Lung (tissue), 12 donors: ENCODE measurements around the gene ZKSCAN8. TPM values are rescaled to one million over a fixed set of nuclear protein-coding genes. Genes with fewer than 3 reads are reported as not detected.

Experiments used
- ATAC-seq: fragments of 200-7000 bp; cut with Tn5 transposase; one replicate; pipeline ENCODE4 v1.9.1; 2020; ENCODE audit warnings: moderate number of reproducible peaks; ENCODE audit not compliant: insufficient read depth, low FRiP score
- DNase-seq, 3 donors: peaks; one replicate each; pipeline ENCODE4 v3.0.0-alpha.2; 2013 to 2017
- H3K27ac ChIP-seq, 2 donors: one replicate each; pipeline ENCODE4 v1.5.1; 2013; ENCODE audit warnings: mild to moderate bottlenecking in 2 of 2, moderate library complexity in 2 of 2, control low read depth in 1 of 2, inconsistent platforms in 1 of 2, low read depth in 1 of 2, low read length in 1 of 2
- H3K27me3 ChIP-seq, 3 donors: one replicate each; pipeline ENCODE4 v1.5.1; 2013; ENCODE audit warnings: low read length in 2 of 3; ENCODE audit not compliant: control insufficient read depth in 3 of 3, insufficient read depth in 3 of 3
- H3K36me3 ChIP-seq, 4 donors: one replicate each; pipeline ENCODE4 v1.5.1; 2013; ENCODE audit warnings: low read length in 4 of 4, mild to moderate bottlenecking in 1 of 4, moderate library complexity in 1 of 4; ENCODE audit not compliant: control insufficient read depth in 4 of 4, insufficient read depth in 4 of 4
- H3K4me1 ChIP-seq, 5 donors: one replicate each; pipeline ENCODE4 v1.5.1; 2013; ENCODE audit warnings: low read length in 5 of 5, mild to moderate bottlenecking in 2 of 5, moderate library complexity in 1 of 5; ENCODE audit not compliant: control insufficient read depth in 5 of 5, insufficient read depth in 5 of 5
- H3K4me3 ChIP-seq: one replicate; pipeline ENCODE4 v1.5.1; 2013; ENCODE audit warnings: mild to moderate bottlenecking, control low read depth, moderate library complexity
- H3K9ac ChIP-seq, 2 donors: one replicate each; pipeline ENCODE4 v1.5.1; 2013; ENCODE audit warnings: low read length in 2 of 2, control low read depth in 1 of 2; ENCODE audit not compliant: insufficient read depth in 1 of 2
- H3K9me3 ChIP-seq, 4 donors: one replicate each; pipeline ENCODE4 v1.5.1; 2013; ENCODE audit warnings: low read length in 3 of 4, mild to moderate bottlenecking in 1 of 4, moderate library complexity in 1 of 4; ENCODE audit not compliant: control insufficient read depth in 4 of 4, insufficient read depth in 3 of 4
- WGBS, 2 donors: extraction: QIAGEN DNeasy Blood & Tissue Kit; methylation state at CpG; one replicate each; pipeline ENCODE4 v1.1.7; 2013; 5-methylcytosine and 5-hydroxymethylcytosine counted together
- polyA plus RNA-seq, 2 donors: library from polyadenylated mRNA; stranded (reverse); fragments of 200-250 nt; gene quantifications; one replicate each; pipeline ENCODE4 v1.2.1, GENCODE V29; 2013
- total RNA-seq, 2 donors: library from RNA; depleted of rRNA in 1 of 2; stranded (reverse); fragments of >200 nt in 1 of 2; gene quantifications; one replicate each; pipeline ENCODE4 v1.2.1, GENCODE V29; 2014 to 2021
- TF ChIP-seq, protein P1 (sequence below): IDR thresholded peaks from 2 replicates; pipeline ENCODE4 v1.5.1; 2012; ENCODE audit warnings: mild to moderate bottlenecking; ENCODE audit errors: control extremely low read depth, extremely low read depth
- donor health status: control.
- donor health status: control.
- donor health status: Bipolar disorder and iron deficiency.
- donor health status: healthy.
- donor health status: DM: yes; HTN: yes; CAD: no.

ZKSCAN8 gene
- total and polyA plus RNA-seq, 4 donors, result 3.8 to 40.5 (median 8.8) TPM

DNA sequence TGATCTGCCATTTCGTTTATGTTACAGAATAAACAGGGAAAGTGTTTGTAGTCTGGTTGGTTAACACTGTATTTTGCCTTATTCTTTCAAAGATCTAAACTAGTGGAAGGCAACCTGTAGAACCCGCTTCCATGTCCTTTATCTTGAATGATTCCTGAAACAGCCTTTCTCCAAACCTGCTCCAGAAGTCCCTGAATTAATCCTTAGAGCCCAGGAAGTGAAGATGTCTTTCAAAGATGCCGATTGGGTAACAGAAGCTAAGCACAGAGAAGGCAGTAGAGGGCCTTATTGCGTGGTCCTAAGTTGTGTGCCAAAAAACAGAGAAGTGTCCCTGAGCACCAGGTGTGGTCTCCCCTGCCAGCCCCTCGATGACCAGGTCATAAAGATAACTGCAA lies 36.4 kb upstream of the ZKSCAN8 start:
- no peak for ATAC-seq
- Histone ChIP-seq H3K4me3 (peak overlapping the region; percentile 78), H3K27ac (peak overlapping the region; percentile 74 to 96), H3K4me1 (peaks cover 0 to 2% (median 0%) of the 10 kb centered on the region in 5 donors), H3K27me3 (peaks cover 0 to under 1% (median 0%) of the 10 kb centered on the region in 3 donors), H3K9me3 (peaks cover 0 to 2% (median 0%) of the 10 kb centered on the region in 4 donors), H3K9ac (peak overlapping the region; percentile 60 to 87), H3K36me3 (no peaks in the 10 kb centered on the region)
- 20 to 31% methylated on average over 5 of the region's 5 CpGs for WGBS, 2 donors
- TF ChIP-seq, protein P1, sequence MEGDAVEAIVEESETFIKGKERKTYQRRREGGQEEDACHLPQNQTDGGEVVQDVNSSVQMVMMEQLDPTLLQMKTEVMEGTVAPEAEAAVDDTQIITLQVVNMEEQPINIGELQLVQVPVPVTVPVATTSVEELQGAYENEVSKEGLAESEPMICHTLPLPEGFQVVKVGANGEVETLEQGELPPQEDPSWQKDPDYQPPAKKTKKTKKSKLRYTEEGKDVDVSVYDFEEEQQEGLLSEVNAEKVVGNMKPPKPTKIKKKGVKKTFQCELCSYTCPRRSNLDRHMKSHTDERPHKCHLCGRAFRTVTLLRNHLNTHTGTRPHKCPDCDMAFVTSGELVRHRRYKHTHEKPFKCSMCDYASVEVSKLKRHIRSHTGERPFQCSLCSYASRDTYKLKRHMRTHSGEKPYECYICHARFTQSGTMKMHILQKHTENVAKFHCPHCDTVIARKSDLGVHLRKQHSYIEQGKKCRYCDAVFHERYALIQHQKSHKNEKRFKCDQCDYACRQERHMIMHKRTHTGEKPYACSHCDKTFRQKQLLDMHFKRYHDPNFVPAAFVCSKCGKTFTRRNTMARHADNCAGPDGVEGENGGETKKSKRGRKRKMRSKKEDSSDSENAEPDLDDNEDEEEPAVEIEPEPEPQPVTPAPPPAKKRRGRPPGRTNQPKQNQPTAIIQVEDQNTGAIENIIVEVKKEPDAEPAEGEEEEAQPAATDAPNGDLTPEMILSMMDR, result no peak
- peak in 1 of 3 donors; percentile 38 for DNase-seq

DNA sequence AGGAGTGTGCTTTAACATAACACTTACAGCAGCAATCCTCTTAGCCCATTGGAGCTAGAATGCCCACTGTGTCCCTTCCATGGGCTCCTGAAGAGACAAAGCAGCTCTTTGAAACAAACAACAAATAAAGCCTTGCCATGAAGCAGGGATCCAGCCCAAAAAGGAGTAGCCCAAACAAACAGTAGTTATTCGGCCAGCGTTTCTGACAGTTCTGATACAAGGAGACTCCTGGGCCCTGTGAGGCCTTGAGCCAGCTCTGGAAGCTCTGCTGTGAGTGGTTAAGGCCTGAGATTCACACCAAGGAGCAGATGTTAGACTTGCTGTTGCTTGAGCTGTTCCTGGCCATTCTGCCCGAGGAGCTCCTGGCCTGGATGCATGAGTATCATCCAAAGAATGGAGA lies 34.2 kb upstream of the ZKSCAN8 start:
- H3K36me3 ChIP-seq, result no peaks in the 10 kb centered on the region
- DNase-seq (no peak), ATAC-seq (no peak)
- peaks cover 0 to 3% (median 0%) of the 10 kb centered on the region in 3 donors for H3K27me3 ChIP-seq
- TF ChIP-seq, protein P1, result no peak
- H3K4me1 ChIP-seq, result peaks cover 0 to 2% (median 0%) of the 10 kb centered on the region in 5 donors
- H3K9ac ChIP-seq, result no peak overlapping the region
- peaks cover 0 to 2% (median 0%) of the 10 kb centered on the region in 4 donors for H3K9me3 ChIP-seq
- no peak overlapping the region for H3K27ac ChIP-seq
- H3K4me3 ChIP-seq, result no peak overlapping the region
- 85 to 92% methylated on average over 3 of the region's 3 CpGs for WGBS, 2 donors

DNA sequence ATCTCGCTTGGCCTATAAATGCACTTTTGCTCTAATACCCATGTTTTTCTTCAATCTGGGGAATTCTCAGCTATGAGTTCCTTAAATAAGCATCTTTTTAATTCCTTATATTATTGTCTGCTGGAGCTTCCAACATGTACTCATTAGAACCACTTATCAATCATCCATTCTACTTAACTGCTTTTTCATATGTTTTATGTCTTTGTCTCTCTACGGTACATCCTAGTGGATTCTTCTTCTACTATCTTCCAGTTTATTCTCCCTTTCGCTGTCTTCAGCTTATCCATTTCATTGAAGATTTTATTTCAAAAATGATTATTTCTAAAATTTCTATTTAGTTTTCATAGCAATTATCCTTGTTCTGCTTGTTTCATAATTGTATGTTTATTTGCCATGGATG lies 29.7 kb upstream of the ZKSCAN8 start:
- no peak for ATAC-seq
- DNase-seq, result no peak
- TF ChIP-seq, protein P1, result no peak
- no peak overlapping the region for H3K9ac ChIP-seq
- H3K27me3 ChIP-seq, result peaks cover 0 to 3% (median 0%) of the 10 kb centered on the region in 3 donors
- H3K27ac ChIP-seq, result no peak overlapping the region
- peaks cover 8 to 15% (median 13%) of the 10 kb centered on the region in 4 donors for H3K36me3 ChIP-seq
- WGBS, 2 donors, result 82 to 95% methylated on average over 3 of the region's 3 CpGs
- H3K9me3 ChIP-seq, result peaks cover 0 to 2% (median 0%) of the 10 kb centered on the region in 4 donors
- no peak overlapping the region for H3K4me3 ChIP-seq
- H3K4me1 ChIP-seq, result no peaks in the 10 kb centered on the region

DNA sequence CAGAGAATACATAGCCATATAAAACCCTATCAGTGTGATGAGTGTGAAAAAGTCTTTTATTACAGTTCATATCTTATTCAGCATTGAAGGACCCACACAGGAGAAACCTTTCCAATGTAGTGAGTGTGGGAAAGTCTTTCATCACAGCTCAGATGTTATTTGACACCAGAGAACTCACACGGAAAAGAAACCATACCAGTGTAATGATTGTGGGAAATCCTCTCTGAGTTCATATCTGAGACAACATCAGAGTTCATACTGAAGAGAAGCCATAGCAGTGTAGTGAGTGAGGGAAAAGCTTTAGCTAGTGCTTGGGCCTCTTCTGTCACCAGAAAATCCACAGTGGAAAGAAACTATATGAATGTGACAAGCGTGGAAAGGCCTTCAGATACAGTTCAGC lies 25.9 kb upstream of the ZKSCAN8 start:
- DNase-seq (no peak), ATAC-seq (no peak)
- Histone ChIP-seq H3K9ac (no peak overlapping the region), H3K27me3 (no peaks in the 10 kb centered on the region), H3K27ac (no peak overlapping the region), H3K36me3 (peaks cover 12 to 22% (median 20%) of the 10 kb centered on the region in 4 donors), H3K9me3 (no peaks in the 10 kb centered on the region), H3K4me3 (no peak overlapping the region), H3K4me1 (no peaks in the 10 kb centered on the region)
- 74 to 87% methylated on average over 2 of the region's 2 CpGs for WGBS, 2 donors
- TF ChIP-seq, protein P1, result no peak
